Prostate gland (tissue), 2 donors: ENCODE results near the gene PTPRT. TPM values are rescaled to one million over a fixed set of nuclear protein-coding genes. Genes with fewer than 3 reads are reported as not detected.

Source experiments
- DNase-seq: peaks from one replicate; pipeline ENCODE4 v3.0.0-alpha.2; 2019; ENCODE audit warnings: low spot score
- H3K27ac ChIP-seq, 2 donors: fragments of 200-600 bp; sonication (generic); 2 replicates each; pipeline ENCODE4 v1.5.1; 2017 to 2019
- H3K27me3 ChIP-seq: fragments of 200-600 bp; sonication (generic); replicated peaks from 2 replicates; pipeline ENCODE4 v1.5.1; 2019; ENCODE audit not compliant: insufficient read depth
- H3K36me3 ChIP-seq, 2 donors: fragments of 200-600 bp; sonication (generic); 1 replicate in 1 of 2; 2 replicates in 1 of 2; pipeline versions ENCODE4 v1.5.1 to v1.8.1; 2017 to 2019
- H3K4me1 ChIP-seq: fragments of 200-600 bp; sonication (generic); replicated peaks from 2 replicates; pipeline ENCODE4 v1.5.1; 2019
- H3K4me3 ChIP-seq, 2 donors: fragments of 200-600 bp; sonication (generic); 2 replicates each; pipeline ENCODE4 v1.5.1; 2017 to 2019
- H3K9me3 ChIP-seq: fragments of 200-600 bp; sonication (generic); 2 replicates; pipeline ENCODE4 v1.5.1; 2017
- POLR2A ChIP-seq: fragments of 450-650 bp; IDR thresholded peaks from one replicate; pipeline ENCODE4 v1.6.1; 2016; ENCODE audit warnings: antibody characterized with exemption, mild to moderate bottlenecking
- POLR2AphosphoS5 ChIP-seq: sonication (generic); formaldehyde crosslinking; IDR thresholded peaks from one replicate; pipeline ENCODE4 v1.6.1; 2017; ENCODE audit warnings: antibody characterized with exemption
- WGBS: methylation state at CpG from one replicate; pipeline ENCODE4 v1.1.5; 2018; 5-methylcytosine and 5-hydroxymethylcytosine counted together
- intact Hi-C: fragments of 100-400 bp; cut with DNase I; formaldehyde crosslinking; loops from one replicate; pipeline ENCODE4 v1.14.2; 2022
- total RNA-seq, 2 donors: library from RNA; depleted of rRNA; stranded (reverse); fragments of >200 nt; gene quantifications; one replicate each; pipeline ENCODE4 v1.1.0, GENCODE V29; 2016
- TF ChIP-seq, protein P1 (sequence below), 4 experiments: fragments of 200-600 bp in 2 of 4; fragments of 450-650 bp in 2 of 4; sonication (generic) in 2 of 4; IDR thresholded peaks; 1 replicate in 3 of 4; 2 replicates in 1 of 4; pipeline ENCODE4 v1.5.1; 2016 to 2019; ENCODE audit warnings: antibody characterized with exemption in 4 of 4, mild to moderate bottlenecking in 2 of 4, moderate library complexity in 2 of 4

Gene PTPRT
- total RNA-seq, 2 donors from 2014 or later: 1.5 to 3.5 TPM

DNA sequence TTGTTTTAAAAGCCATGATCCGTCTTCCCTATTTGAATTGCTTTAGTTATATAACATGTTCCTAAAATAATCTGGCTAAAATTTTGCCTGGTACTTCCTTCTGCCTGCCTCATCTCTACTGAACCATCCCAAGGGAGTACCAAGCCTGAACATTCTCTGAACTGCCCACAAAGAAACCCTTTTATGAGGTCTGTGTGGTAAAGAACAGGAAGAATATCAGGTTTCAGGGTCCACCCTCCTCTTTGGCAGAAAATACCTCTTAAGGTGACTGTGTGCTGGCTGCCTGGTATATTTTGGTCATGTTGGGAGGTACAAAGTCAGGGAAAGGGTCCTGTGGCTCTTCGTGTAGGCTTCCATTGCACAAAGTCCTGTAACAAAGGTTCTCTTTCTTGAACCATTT lies 997.4 kb downstream of the PTPRT start:
- Histone ChIP-seq H3K4me1 (no peaks in the 10 kb centered on the region), H3K27ac (no peak overlapping the region), H3K36me3 (no peaks in the 10 kb centered on the region), H3K9me3 (no peaks in the 10 kb centered on the region), H3K4me3 (no peak overlapping the region), H3K27me3 (no peaks in the 10 kb centered on the region)
- intact Hi-C loops: no loop called here
- TF ChIP-seq POLR2A (no peak), POLR2AphosphoS5 (no peak)
- TF ChIP-seq, protein P1, sequence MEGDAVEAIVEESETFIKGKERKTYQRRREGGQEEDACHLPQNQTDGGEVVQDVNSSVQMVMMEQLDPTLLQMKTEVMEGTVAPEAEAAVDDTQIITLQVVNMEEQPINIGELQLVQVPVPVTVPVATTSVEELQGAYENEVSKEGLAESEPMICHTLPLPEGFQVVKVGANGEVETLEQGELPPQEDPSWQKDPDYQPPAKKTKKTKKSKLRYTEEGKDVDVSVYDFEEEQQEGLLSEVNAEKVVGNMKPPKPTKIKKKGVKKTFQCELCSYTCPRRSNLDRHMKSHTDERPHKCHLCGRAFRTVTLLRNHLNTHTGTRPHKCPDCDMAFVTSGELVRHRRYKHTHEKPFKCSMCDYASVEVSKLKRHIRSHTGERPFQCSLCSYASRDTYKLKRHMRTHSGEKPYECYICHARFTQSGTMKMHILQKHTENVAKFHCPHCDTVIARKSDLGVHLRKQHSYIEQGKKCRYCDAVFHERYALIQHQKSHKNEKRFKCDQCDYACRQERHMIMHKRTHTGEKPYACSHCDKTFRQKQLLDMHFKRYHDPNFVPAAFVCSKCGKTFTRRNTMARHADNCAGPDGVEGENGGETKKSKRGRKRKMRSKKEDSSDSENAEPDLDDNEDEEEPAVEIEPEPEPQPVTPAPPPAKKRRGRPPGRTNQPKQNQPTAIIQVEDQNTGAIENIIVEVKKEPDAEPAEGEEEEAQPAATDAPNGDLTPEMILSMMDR (IDR thresholded peaks at IDR 0.05): no peak
- WGBS: 33% methylated on average over 2 of the region's 2 CpGs
- no peak for DNase-seq

DNA sequence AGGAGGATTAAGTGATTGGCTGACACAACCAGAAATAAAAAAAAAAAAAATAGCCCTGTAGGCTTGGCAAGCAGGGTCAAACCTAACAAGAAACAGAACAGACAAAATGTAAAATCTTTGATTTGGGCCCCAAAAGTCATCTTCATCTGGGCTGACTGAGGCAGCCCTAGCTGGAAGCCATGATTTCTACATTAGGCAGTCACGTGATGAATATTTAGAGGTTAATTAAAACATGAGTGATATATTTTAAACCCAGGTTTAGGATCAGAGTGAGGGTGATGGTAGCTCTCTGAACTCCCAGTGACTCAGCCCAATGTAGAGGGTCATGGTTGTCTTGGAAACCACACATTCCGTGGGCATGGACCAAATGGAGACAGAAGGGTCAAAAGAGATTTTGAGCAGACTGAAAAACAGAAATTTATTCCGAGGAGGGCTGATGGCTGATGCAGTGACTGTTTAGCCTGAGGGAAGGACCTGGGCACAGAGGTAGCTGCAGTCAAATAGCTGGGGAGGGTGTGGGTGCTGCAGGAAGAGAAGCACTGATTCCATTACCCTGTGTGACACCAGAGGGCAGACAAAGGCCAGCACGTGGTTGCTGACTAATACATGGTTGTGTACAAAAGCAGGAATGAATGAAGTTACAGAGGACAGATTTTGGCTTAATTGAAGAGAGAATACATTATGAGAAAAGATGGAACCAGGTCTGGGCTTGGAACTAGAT lies 998.4 kb downstream of the PTPRT start:
- Histone ChIP-seq H3K4me3 (no peak overlapping the region), H3K27me3 (no peaks in the 10 kb centered on the region), H3K9me3 (no peaks in the 10 kb centered on the region), H3K36me3 (no peaks in the 10 kb centered on the region), H3K27ac (no peak overlapping the region), H3K4me1 (no peaks in the 10 kb centered on the region)
- WGBS: 59% methylated on average over 4 of the region's 4 CpGs
- no peak for DNase-seq
- intact Hi-C loops: no loop called here
- no peak for TF ChIP-seq POLR2AphosphoS5

DNA sequence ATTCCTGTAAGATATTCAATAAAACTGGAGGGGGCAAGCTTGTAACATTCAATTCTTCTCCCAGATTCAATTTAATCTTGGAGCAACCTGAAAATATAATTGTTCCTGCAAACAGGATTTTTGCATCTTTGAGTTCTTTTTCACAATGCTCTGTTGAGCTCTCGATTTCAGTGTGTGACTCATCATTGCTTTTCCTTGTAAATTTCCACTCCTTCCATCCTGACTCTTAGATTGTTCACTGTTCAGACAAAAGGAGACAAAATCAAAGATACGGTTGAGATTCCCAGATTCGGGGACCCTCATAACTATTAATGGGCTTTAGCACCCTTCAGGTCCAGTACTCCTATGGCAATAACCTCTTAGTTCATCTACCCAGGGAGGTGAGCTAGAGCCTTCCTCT lies 999.6 kb downstream of the PTPRT start:
- intact Hi-C loops: no loop called here
- Histone ChIP-seq H3K27me3 (no peaks in the 10 kb centered on the region), H3K36me3 (no peaks in the 10 kb centered on the region), H3K9me3 (no peaks in the 10 kb centered on the region), H3K4me3 (no peak overlapping the region), H3K4me1 (no peaks in the 10 kb centered on the region), H3K27ac (no peak overlapping the region)
- no peak for DNase-seq
- WGBS: 73% methylated on average over 3 of the region's 3 CpGs
- TF ChIP-seq POLR2AphosphoS5: no peak

DNA sequence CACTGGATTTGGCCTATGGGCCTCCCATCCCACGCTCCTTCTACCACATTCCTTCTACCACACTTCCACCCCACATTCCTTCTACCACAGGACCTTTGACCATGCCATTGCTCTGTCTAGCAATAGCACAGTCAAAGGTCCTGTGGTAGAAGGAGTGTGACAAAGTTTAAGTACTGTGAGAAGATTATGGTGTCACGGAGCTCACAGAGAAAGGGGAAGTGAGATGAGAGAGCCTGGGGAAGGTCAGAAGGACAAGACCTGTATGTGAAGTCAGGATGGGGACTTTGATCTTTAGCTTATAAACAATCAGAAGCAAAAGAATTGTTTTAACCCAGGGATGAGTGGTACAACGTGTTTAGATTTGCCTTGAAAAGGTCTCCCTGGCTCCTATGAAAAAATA lies 1003.4 kb downstream of the PTPRT start:
- Histone ChIP-seq H3K4me3 (no peak overlapping the region), H3K27ac (no peak overlapping the region), H3K4me1 (no peaks in the 10 kb centered on the region), H3K27me3 (no peaks in the 10 kb centered on the region), H3K9me3 (no peaks in the 10 kb centered on the region), H3K36me3 (no peaks in the 10 kb centered on the region)
- no peak for DNase-seq
- intact Hi-C loops: no loop called here
- TF ChIP-seq POLR2A: no peak
- TF ChIP-seq, protein P1 (IDR thresholded peaks at IDR 0.05): no peak
- no peak for TF ChIP-seq POLR2AphosphoS5
- WGBS: 60% methylated on average over 3 of the region's 3 CpGs

DNA sequence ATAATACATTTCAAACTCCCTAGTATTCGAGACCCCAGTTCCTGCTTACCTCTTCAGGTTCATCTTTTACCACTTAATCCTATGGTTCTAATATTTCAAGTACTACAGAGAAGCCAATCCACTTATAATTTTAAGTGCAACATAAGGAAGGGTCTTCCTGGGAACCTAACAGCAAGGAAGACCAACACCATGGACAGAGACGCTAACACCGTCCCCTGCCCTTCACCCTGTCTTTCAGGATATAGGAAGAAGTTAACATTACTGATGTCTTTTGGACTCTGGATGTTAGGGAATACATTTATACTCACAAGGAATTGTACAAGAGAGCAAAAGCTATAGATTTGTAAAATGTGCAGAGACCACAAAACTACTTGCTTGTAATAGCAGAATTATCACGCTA lies 1006.6 kb downstream of the PTPRT start:
- WGBS: 56% methylated on average over 4 of the region's 4 CpGs
- Histone ChIP-seq H3K27me3 (no peaks in the 10 kb centered on the region), H3K9me3 (no peaks in the 10 kb centered on the region), H3K4me1 (no peaks in the 10 kb centered on the region), H3K4me3 (no peak overlapping the region), H3K36me3 (no peaks in the 10 kb centered on the region), H3K27ac (no peak overlapping the region)
- intact Hi-C loops: no loop called here
- TF ChIP-seq POLR2A (no peak), POLR2AphosphoS5 (no peak)
- TF ChIP-seq, protein P1 (IDR thresholded peaks at IDR 0.05): no peak
- no peak for DNase-seq

DNA sequence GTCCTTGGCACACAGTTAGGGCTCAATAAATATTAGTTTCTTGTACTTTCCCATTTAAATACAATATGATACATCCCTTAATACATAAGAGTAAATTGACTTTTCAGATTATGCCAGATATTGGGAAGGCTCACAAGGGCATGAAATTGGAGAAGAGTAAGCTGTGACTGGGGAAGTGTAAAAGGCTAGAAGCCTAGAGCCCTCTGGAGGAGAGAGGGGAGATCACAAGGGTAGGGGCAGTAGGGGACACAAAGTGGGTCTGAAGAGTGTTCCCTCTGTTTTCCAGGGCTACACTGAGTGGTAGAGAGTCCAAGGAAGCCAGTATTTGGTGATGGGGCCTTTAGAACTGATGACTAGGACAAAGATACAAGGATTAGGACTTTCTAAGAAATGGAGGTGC lies 1008.6 kb downstream of the PTPRT start:
- H3K36me3 ChIP-seq: no peaks in the 10 kb centered on the region
- intact Hi-C loops: no loop called here
- TF ChIP-seq POLR2A (no peak), POLR2AphosphoS5 (no peak)
- TF ChIP-seq, protein P1 (IDR thresholded peaks at IDR 0.05): no peak
- no peak overlapping the region for H3K4me3 ChIP-seq
- no peak for DNase-seq
- H3K4me1 ChIP-seq: no peaks in the 10 kb centered on the region
- H3K9me3 ChIP-seq: no peaks in the 10 kb centered on the region
- H3K27me3 ChIP-seq: no peaks in the 10 kb centered on the region
- H3K27ac ChIP-seq: no peak overlapping the region
